BLaER1 (cell line): Measurements from ENCODE around the gene NBEA.
A peak's percentile ranks its signal among the peaks of the same experiment; 100 is the strongest.

ENCODE experiments used
- H3K27ac ChIP-seq: shearing (Covaris generic); formaldehyde crosslinking; 2 replicates; pipeline ENCODE4 v1.8.1; 2022
- H3K27me3 ChIP-seq: shearing (Covaris generic); formaldehyde crosslinking; 2 replicates; pipeline ENCODE4 v1.8.1; 2022
- H3K36me3 ChIP-seq: shearing (Covaris generic); formaldehyde crosslinking; 2 replicates; pipeline ENCODE4 v1.8.1; 2022
- H3K4me1 ChIP-seq: shearing (Covaris generic); formaldehyde crosslinking; 2 replicates; pipeline ENCODE4 v1.8.1; 2022
- H3K4me2 ChIP-seq: shearing (Covaris generic); formaldehyde crosslinking; 2 replicates; pipeline ENCODE4 v1.8.1; 2022
- H3K4me3 ChIP-seq: shearing (Covaris generic); formaldehyde crosslinking; 2 replicates; pipeline ENCODE4 v1.8.1; 2022
- H3K9ac ChIP-seq: shearing (Covaris generic); formaldehyde crosslinking; 2 replicates; pipeline ENCODE4 v1.8.1; 2022
- H3K9me3 ChIP-seq: shearing (Covaris generic); formaldehyde crosslinking; 2 replicates; pipeline ENCODE4 v1.8.1; 2022
- H4K20me1 ChIP-seq: shearing (Covaris generic); formaldehyde crosslinking; 2 replicates; pipeline ENCODE4 v1.8.1; 2022
- Cebpa-rat ChIP-seq: shearing (Covaris generic); IDR thresholded peaks from 2 replicates; pipeline ENCODE4 v1.8.1; 2022

Gene NBEA

GRCh38 chr13:35469806-35470525 lies 527.9 kb downstream of the NBEA start:
- Histone ChIP-seq H3K9me3 (peaks cover 19% of the 10 kb centered on the region), H3K4me2 (no peak overlapping the region), H3K4me3 (no peak overlapping the region), H3K36me3 (no peaks in the 10 kb centered on the region), H3K4me1 (no peaks in the 10 kb centered on the region), H3K9ac (no peak overlapping the region), H3K27me3 (no peaks in the 10 kb centered on the region), H3K27ac (no peak overlapping the region), H4K20me1 (no peaks in the 10 kb centered on the region)
- TF ChIP-seq Cebpa-rat: no peak

DNA sequence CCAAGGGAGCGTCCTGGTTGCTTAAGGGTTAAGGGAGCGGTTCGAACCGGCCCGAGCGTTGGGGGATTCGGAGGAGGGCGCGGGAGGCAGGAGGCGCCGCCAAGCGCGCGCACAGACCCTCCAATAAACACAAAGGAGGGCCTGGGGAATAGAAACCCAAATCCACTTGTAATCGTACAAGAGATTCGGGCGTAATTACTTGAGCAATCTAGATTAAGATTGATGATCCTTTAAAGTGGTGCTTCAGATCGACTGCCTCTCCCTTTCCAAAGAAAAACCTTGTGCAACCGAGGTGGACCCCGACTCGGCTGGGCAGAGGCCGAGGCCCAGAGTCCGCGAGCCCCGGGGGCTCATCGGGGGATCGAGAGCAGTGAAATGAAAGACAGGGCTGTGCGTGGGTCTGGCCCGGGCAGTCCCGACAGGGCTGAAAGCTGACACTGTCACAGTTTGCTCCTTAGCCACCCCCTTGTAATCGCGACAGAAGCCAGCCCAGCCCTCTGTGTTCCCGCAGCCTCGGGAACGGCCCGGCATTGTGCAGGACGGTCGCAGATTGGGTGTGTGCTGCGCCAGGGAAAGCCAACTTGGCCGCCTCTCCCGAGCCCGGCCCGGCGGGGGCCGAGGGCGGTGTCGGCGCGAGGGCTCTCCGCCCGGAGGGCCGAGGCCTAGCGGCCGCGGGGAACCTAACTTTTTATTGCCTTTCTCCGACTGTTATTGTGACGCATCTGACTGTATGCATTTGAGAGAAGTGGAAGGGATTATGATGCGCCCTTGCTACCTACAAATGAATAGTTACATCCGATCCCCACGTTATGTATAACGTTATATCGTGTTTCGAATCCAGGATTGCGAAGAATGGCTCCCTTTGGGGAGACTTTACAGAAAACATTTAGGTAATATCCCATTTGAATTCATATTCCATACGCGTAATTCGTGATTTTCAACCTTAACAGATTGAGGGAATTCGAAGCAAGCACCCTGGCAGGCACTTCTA lies 528.9 kb downstream of the NBEA start:
- Histone ChIP-seq H3K4me3 (no peak overlapping the region), H3K27ac (no peak overlapping the region)

GRCh38 chr13:35471706-35472322 lies 529.7 kb downstream of the NBEA start:
- Histone ChIP-seq H3K9ac (no peak overlapping the region), H3K36me3 (no peaks in the 10 kb centered on the region), H3K27ac (no peak overlapping the region), H3K4me3 (no peak overlapping the region), H3K27me3 (no peaks in the 10 kb centered on the region), H3K4me2 (no peak overlapping the region), H3K9me3 (peaks cover 19% of the 10 kb centered on the region), H4K20me1 (no peaks in the 10 kb centered on the region), H3K4me1 (peaks cover 14% of the 10 kb centered on the region)
- no peak for TF ChIP-seq Cebpa-rat

More for the DNA sequence above, 528.9 kb downstream of the NBEA start:
- H3K9me3 ChIP-seq: peaks cover 19% of the 10 kb centered on the region
- no peaks in the 10 kb centered on the region for H3K27me3 ChIP-seq
- no peak overlapping the region for H3K9ac ChIP-seq
- H3K4me2 ChIP-seq: no peak overlapping the region
- H3K36me3 ChIP-seq: no peaks in the 10 kb centered on the region
- peaks cover 6% of the 10 kb centered on the region for H3K4me1 ChIP-seq
- no peak for TF ChIP-seq Cebpa-rat
- H4K20me1 ChIP-seq: no peaks in the 10 kb centered on the region

DNA sequence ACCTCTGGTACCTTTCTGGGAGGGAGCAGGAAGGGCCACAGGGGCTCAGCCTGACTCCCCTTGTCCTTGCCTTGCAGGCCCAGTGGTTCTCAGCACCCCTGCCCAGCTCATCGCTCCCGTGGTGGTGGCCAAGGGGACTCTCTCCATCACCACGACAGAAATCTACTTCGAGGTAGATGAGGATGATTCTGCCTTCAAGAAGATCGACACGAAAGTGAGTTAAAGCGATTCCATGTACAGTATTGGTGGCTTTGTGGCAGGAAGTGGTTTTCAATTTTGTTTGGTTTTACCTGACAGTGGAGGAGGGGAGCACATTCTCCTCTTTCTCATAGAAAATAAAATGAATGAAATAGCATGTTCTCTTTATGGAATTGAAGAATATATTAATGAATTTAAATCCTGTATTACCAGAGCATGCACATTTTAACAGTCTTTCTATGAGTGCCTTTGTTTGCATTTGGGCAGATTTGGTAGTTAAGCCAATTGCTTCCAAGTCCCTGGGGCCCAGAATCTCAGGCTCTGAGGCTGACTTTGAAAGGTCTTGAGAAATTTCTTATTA lies 530.3 kb downstream of the NBEA start:
- Histone ChIP-seq H3K9me3 (peaks cover 19% of the 10 kb centered on the region), H4K20me1 (no peaks in the 10 kb centered on the region), H3K27me3 (no peaks in the 10 kb centered on the region), H3K4me1 (peaks cover 20% of the 10 kb centered on the region), H3K36me3 (no peaks in the 10 kb centered on the region), H3K9ac (no peak overlapping the region), H3K4me2 (no peak overlapping the region), H3K27ac (no peak overlapping the region), H3K4me3 (no peak overlapping the region)
- no peak for TF ChIP-seq Cebpa-rat

GRCh38 chr13:35473206-35473775 lies 531.2 kb downstream of the NBEA start:
- H3K4me3 ChIP-seq: no peak overlapping the region
- H3K4me1 ChIP-seq: peaks cover 29% of the 10 kb centered on the region
- H3K27me3 ChIP-seq: no peaks in the 10 kb centered on the region
- peaks cover 19% of the 10 kb centered on the region for H3K9me3 ChIP-seq
- no peak overlapping the region for H3K9ac ChIP-seq
- no peaks in the 10 kb centered on the region for H3K36me3 ChIP-seq
- H4K20me1 ChIP-seq: no peaks in the 10 kb centered on the region
- H3K4me2 ChIP-seq: no peak overlapping the region
- no peak overlapping the region for H3K27ac ChIP-seq
- no peak for TF ChIP-seq Cebpa-rat

GRCh38 chr13:35473802-35474201 lies 531.7 kb downstream of the NBEA start:
- no peaks in the 10 kb centered on the region for H4K20me1 ChIP-seq
- H3K27ac ChIP-seq: no peak overlapping the region
- no peak overlapping the region for H3K4me3 ChIP-seq
- H3K36me3 ChIP-seq: no peaks in the 10 kb centered on the region
- H3K9ac ChIP-seq: no peak overlapping the region
- H3K9me3 ChIP-seq: peaks cover 19% of the 10 kb centered on the region
- H3K27me3 ChIP-seq: no peaks in the 10 kb centered on the region
- TF ChIP-seq Cebpa-rat: no peak
- H3K4me2 ChIP-seq: no peak overlapping the region
- peaks cover 34% of the 10 kb centered on the region for H3K4me1 ChIP-seq

DNA sequence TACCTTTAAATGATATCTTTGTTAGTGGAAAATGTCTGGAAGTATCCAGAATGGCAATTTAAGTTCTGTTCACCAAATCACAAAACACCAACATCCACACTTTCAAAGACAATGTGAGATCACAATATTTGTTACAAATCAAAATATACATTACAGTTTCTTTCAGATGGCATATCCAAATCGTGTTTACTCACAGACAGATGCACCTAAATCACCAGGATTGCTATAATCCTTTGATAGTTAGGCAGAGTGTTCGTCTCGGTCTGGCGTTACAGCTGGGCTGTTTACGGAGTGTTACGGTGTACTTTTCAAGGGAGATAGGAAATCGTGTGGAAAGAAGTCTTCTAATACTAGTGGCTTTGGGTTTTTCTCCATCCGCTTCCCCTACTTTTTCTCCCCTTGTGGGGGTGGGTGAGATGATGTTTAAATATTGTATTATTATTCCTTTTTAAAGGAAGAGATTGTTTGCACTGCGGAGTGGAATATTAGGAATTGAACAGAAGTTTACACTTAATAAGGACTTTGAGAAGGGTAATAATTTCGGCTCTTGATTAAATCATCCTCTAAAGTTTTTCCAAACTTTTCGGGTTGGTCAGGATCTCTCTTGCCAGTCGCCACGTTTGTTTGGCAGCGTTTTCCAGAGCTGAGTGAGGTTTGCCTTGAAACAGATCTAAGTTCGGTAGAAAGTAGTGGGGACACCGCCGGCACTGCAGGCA lies 532.6 kb downstream of the NBEA start:
- no peaks in the 10 kb centered on the region for H3K36me3 ChIP-seq
- no peak for TF ChIP-seq Cebpa-rat
- H3K9ac ChIP-seq: no peak overlapping the region
- H3K4me1 ChIP-seq: peaks cover 35% of the 10 kb centered on the region
- no peak overlapping the region for H3K4me3 ChIP-seq
- no peak overlapping the region for H3K4me2 ChIP-seq
- no peaks in the 10 kb centered on the region for H4K20me1 ChIP-seq
- H3K27me3 ChIP-seq: no peaks in the 10 kb centered on the region
- H3K9me3 ChIP-seq: peaks cover 19% of the 10 kb centered on the region
- no peak overlapping the region for H3K27ac ChIP-seq

GRCh38 chr13:35475212-35475959 lies 533.3 kb downstream of the NBEA start:
- peaks cover 19% of the 10 kb centered on the region for H3K9me3 ChIP-seq
- H3K27ac ChIP-seq: no peak overlapping the region
- no peaks in the 10 kb centered on the region for H3K36me3 ChIP-seq
- peak overlapping the region; percentile 46; the same call in 1 of the 2 replicates for H3K9ac ChIP-seq
- H3K4me2 ChIP-seq: peak overlapping the region; percentile 77
- H3K4me1 ChIP-seq: peaks cover 35% of the 10 kb centered on the region
- TF ChIP-seq Cebpa-rat: no peak
- no peaks in the 10 kb centered on the region for H4K20me1 ChIP-seq
- no peaks in the 10 kb centered on the region for H3K27me3 ChIP-seq
- H3K4me3 ChIP-seq: peak overlapping the region; percentile 56
